CD8-positive, alpha-beta memory T cell (primary cell): Measurements from ENCODE around the gene HTR6. TPM values are rescaled to one million over a fixed set of nuclear protein-coding genes. Genes with fewer than 3 reads are reported as not detected.
"Not testable (repeated sequence)": the region's sequence is repeated elsewhere in the genome, so short reads cannot be mapped to it uniquely, and the experiment has no call there.

Experiments used
- CTCF ChIA-PET: fragments of 350-600 bp; sonication (Branson Sonifier 250); formaldehyde crosslinking; loops from one replicate; lab custom pipeline; 2021; ENCODE audit warnings: antibody characterized with exemption; lab: Charles Lee
- POLR2A ChIA-PET: fragments of 350-600 bp; sonication (Branson Sonifier 250); formaldehyde crosslinking; loops from one replicate; lab custom pipeline; 2021; ENCODE audit warnings: antibody characterized with exemption; lab: Charles Lee
- DNase-seq, 5 donors: peaks; one replicate each; pipeline versions ENCODE4 v3.0.0 to v3.0.0-alpha.2; 2020 to 2022; ENCODE audit warnings: mixed read lengths in 1 of 5
- H3K27ac ChIP-seq: one replicate; pipeline ENCODE4 v1.7.0; 2013; ENCODE audit warnings: low read depth, mild to moderate bottlenecking, low read length, moderate library complexity
- H3K27me3 ChIP-seq: 2 replicates; pipeline ENCODE4 v1.7.0; 2013; ENCODE audit warnings: low read length, mild to moderate bottlenecking; ENCODE audit not compliant: insufficient read depth, poor library complexity, severe bottlenecking
- H3K36me3 ChIP-seq: 2 replicates; pipeline ENCODE4 v1.7.0; 2013; ENCODE audit warnings: mild to moderate bottlenecking, low read length, moderate library complexity; ENCODE audit not compliant: insufficient read depth
- H3K4me1 ChIP-seq: 2 replicates; pipeline ENCODE4 v1.7.0; 2013; ENCODE audit warnings: mild to moderate bottlenecking, low read length, moderate library complexity; ENCODE audit not compliant: insufficient read depth
- H3K4me3 ChIP-seq: 2 replicates; pipeline ENCODE4 v1.7.0; 2013; ENCODE audit warnings: mild to moderate bottlenecking, low read length
- H3K9me3 ChIP-seq: 2 replicates; pipeline ENCODE4 v1.7.0; 2013; ENCODE audit warnings: mild to moderate bottlenecking, low read length
- H3K27ac Mint-ChIP-seq, 8 donors: one replicate each; pipeline ENCODE4 v1.8.0; 2020 to 2021; ENCODE audit warnings: mixed read lengths in 8 of 8, mild to moderate bottlenecking in 6 of 8, inconsistent platforms in 3 of 8, moderate library complexity in 3 of 8
- H3K27me3 Mint-ChIP-seq, 2 donors: one replicate each; pipeline ENCODE4 v1.8.0; 2020 to 2021; ENCODE audit warnings: mixed read lengths in 2 of 2, mild to moderate bottlenecking in 1 of 2, moderate library complexity in 1 of 2
- H3K36me3 Mint-ChIP-seq, 3 donors: one replicate each; pipeline ENCODE4 v1.8.0; 2020 to 2021; ENCODE audit warnings: mixed read lengths in 3 of 3, inconsistent platforms in 1 of 3, mild to moderate bottlenecking in 1 of 3
- H3K4me1 Mint-ChIP-seq, 3 donors: one replicate each; pipeline ENCODE4 v1.8.0; 2020 to 2021; ENCODE audit warnings: mixed read lengths in 3 of 3, inconsistent platforms in 1 of 3, mild to moderate bottlenecking in 1 of 3
- H3K4me3 Mint-ChIP-seq, 7 donors: one replicate each; pipeline ENCODE4 v1.8.0; 2020 to 2021; ENCODE audit warnings: mixed read lengths in 7 of 7, mild to moderate bottlenecking in 6 of 7, moderate library complexity in 4 of 7, inconsistent platforms in 2 of 7
- H3K9me3 Mint-ChIP-seq, 5 donors: one replicate each; pipeline ENCODE4 v1.8.0; 2020 to 2022; ENCODE audit warnings: mixed read lengths in 5 of 5, mild to moderate bottlenecking in 3 of 5, moderate library complexity in 2 of 5, inconsistent platforms in 1 of 5
- polyA plus RNA-seq: library from polyadenylated mRNA; unstranded; fragments of 300-500 nt; fragmentation: Illumina TruSeq; gene quantifications from one replicate; pipeline ENCODE4 v1.2.3, GENCODE V29; 2021
- total RNA-seq, 2 experiments: library from RNA; stranded (reverse); gene quantifications; one replicate each; pipeline ENCODE4 v1.2.3, GENCODE V29; 2021

The HTR6 gene
- total and polyA plus RNA-seq, 3 experiments from 2014 or later: not detected

DNA sequence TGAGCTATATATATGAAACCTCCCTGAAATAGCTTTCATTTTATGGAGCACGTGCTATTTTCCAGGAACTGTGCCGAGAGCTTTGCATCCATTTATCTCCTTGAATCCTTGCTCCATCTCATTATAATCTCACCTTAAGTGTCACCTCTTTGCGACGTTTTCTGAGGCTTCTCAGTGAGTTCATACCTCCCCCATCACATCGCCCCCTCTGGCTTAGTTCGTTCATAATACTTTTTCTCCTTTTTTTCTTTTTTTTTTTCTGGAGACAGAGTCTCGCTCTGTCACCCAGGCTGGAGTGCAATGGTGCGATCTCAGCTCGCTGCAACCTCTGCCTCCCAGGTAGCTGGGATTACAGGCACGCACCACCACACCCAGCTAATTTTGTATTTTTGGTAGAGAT is 25.4 kb upstream of the HTR6 start:
- H3K27ac Mint-ChIP-seq, H3K4me1 ChIP-seq, H3K36me3 ChIP-seq, H3K9me3 ChIP-seq, H3K4me3 ChIP-seq, H3K27ac ChIP-seq, H3K9me3 Mint-ChIP-seq, POLR2A ChIA-PET, H3K27me3 ChIP-seq, DNase-seq, H3K36me3 Mint-ChIP-seq: not testable (repeated sequence)
- H3K4me3 Mint-ChIP-seq: peak overlapping the region in 1 of 7 donors; percentile 12
- CTCF ChIA-PET: interaction anchor here (1.0 to 1.8 kb wide), 3 partner anchors 9 to 15 kb away, joined by 3 to 4 read pairs (median 4); no protein-coding TSS in a partner anchor
- H3K4me1 Mint-ChIP-seq: peaks cover 6 to 10% (median 6%) of the 10 kb centered on the region in 3 donors
- peaks cover 7 to 27% of the 10 kb centered on the region in 2 donors for H3K27me3 Mint-ChIP-seq

DNA sequence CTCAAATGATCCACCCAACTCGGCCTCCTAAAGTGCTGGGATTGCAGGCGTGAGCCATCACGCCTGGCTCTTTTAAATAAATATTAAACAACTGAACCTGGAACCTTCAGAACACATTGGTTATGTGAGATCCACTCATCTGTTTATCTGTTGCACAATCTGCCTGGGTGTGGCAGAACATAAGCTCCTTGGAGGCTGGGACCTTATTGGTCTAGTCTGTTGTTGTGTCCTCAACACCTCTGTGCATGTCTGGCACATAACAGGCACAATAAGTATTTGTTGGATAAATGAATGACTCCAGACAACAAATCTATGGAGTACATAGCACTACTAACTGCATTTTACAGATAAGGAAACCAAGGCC is 24.7 kb upstream of the HTR6 start:
- Histone ChIP-seq H3K27me3 (peaks cover 6% of the 10 kb centered on the region), H3K27ac (no peak overlapping the region), H3K36me3 (no peaks in the 10 kb centered on the region), H3K9me3 (no peaks in the 10 kb centered on the region), H3K4me3 (no peak overlapping the region), H3K4me1 (peaks cover 7% of the 10 kb centered on the region)
- Mint-ChIP-seq H3K36me3 (peaks cover 0 to 2% (median 0%) of the 10 kb centered on the region in 3 donors), H3K27me3 (peaks cover 7 to 27% of the 10 kb centered on the region in 2 donors), H3K4me3 (no peak overlapping the region), H3K9me3 (no peaks in the 10 kb centered on the region), H3K27ac (no peak overlapping the region), H3K4me1 (peaks cover 6 to 14% (median 8%) of the 10 kb centered on the region in 3 donors)
- POLR2A ChIA-PET: no interaction called here
- CTCF ChIA-PET: interaction anchor here (0.9 to 1.8 kb wide), 2 partner anchors 9 to 22 kb away, joined by 3 to 4 read pairs; no protein-coding TSS in a partner anchor
- no peak for DNase-seq

DNA sequence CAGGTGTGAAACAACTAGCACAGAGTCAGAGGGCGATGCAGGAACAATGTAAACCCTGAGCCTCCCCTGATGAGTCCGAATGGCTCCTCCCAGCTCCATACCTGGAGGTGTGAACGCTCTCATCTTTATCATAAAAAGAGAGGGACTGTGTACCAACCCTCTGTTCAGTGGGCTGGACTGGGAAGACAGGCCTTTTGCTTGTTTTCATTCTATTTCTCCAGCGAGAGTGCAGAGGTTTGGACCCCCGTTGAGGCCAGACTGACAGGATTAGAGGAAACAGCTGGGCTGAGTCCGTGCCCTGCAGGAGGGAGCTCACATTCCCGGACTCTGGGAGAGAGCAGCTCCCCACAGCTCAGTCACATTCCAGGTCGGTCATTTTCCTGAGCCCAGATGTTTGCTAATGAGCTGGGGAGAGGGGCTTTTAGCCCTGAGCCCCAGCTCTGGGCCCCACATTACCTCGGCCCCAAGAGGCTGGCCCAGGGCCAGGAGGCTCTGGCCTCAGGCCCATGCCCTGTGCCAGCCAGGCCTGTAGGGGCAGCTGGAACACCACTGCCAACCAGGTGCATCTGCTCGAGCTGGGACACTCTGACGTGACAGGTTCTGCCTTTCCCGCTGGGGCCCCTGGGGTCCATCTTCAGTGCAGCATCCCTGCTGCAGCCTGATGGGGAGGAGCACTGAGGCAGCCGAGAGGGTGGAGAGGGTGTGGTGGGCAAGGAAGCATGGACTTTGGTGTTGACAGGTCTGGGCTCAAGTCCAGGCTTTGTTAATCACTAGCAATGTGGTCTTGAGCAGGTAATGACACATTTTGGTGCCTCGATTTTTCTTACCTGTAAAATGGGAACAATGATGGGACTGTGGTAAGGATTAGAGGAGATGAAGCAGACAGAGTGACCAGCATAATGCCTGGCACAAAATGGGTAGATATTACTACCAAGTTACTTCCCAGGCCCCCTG is 24.0 kb upstream of the HTR6 start:
- H3K9me3 Mint-ChIP-seq: no peaks in the 10 kb centered on the region
- no peak overlapping the region for H3K4me3 Mint-ChIP-seq
- H3K4me1 Mint-ChIP-seq: peaks cover 6 to 18% (median 8%) of the 10 kb centered on the region in 3 donors
- no peak for DNase-seq
- ChIA-PET POLR2A (interaction anchor here (0.6 kb wide), 1 partner anchor 137 kb away, joined by 3 read pairs; no protein-coding TSS in a partner anchor), CTCF (interaction anchor here (0.8 to 1.8 kb wide), 5 partner anchors 10 to 22 kb away, joined by 3 to 10 read pairs (median 4); no protein-coding TSS in a partner anchor)
- H3K4me1 ChIP-seq: peaks cover 12% of the 10 kb centered on the region
- peaks cover 6% of the 10 kb centered on the region for H3K27me3 ChIP-seq
- H3K36me3 Mint-ChIP-seq: peaks cover 0 to 2% (median 0%) of the 10 kb centered on the region in 3 donors
- no peak overlapping the region for H3K4me3 ChIP-seq
- peaks cover 10 to 27% of the 10 kb centered on the region in 2 donors for H3K27me3 Mint-ChIP-seq
- no peak overlapping the region for H3K27ac ChIP-seq
- H3K36me3 ChIP-seq: no peaks in the 10 kb centered on the region
- no peaks in the 10 kb centered on the region for H3K9me3 ChIP-seq
- no peak overlapping the region for H3K27ac Mint-ChIP-seq

DNA sequence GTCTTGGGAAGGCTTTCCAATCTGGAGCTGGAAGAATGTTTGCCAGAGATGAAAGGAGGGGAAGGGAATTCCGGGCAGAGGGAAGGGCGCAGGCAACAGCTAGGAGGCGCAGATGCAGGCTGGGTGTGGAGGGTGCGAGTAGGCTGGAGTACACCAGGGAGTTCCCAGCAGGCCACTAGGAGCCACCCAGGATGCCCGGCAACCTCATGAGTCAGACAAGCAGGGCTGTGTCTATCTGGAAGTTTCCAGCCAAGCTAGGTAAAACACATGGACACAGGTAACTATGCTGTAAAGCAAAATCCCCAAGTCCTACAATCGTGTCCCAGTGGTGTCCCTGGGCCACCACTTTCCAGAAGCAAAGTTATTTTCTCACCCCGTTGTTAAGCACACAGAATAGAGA is 21.6 kb upstream of the HTR6 start:
- H3K27ac ChIP-seq: no peak overlapping the region
- peaks cover 19 to 27% of the 10 kb centered on the region in 2 donors for H3K27me3 Mint-ChIP-seq
- H3K4me3 Mint-ChIP-seq: peak overlapping the region; percentile 74 to 90 (median 84)
- DNase-seq: no peak
- H3K4me1 ChIP-seq: peaks cover 27% of the 10 kb centered on the region
- peaks cover 0 to 2% (median 0%) of the 10 kb centered on the region in 3 donors for H3K36me3 Mint-ChIP-seq
- peak overlapping the region in 5 of 8 donors; percentile 53 to 83 (median 68) for H3K27ac Mint-ChIP-seq
- H3K36me3 ChIP-seq: no peaks in the 10 kb centered on the region
- peak overlapping the region; percentile 58 for H3K4me3 ChIP-seq
- CTCF ChIA-PET: interaction anchor here (0.6 to 1.1 kb wide), 3 partner anchors 20 to 207 kb away, joined by 3 read pairs; no protein-coding TSS in a partner anchor
- POLR2A ChIA-PET: interaction anchor here (0.9 kb wide), 1 partner anchor 158 kb away, joined by 3 read pairs; the partner anchor contains the start of gene CAPZB
- peaks cover 6% of the 10 kb centered on the region for H3K27me3 ChIP-seq
- H3K9me3 ChIP-seq: no peaks in the 10 kb centered on the region
- H3K4me1 Mint-ChIP-seq: peaks cover 17 to 42% (median 22%) of the 10 kb centered on the region in 3 donors
- no peaks in the 10 kb centered on the region for H3K9me3 Mint-ChIP-seq

DNA sequence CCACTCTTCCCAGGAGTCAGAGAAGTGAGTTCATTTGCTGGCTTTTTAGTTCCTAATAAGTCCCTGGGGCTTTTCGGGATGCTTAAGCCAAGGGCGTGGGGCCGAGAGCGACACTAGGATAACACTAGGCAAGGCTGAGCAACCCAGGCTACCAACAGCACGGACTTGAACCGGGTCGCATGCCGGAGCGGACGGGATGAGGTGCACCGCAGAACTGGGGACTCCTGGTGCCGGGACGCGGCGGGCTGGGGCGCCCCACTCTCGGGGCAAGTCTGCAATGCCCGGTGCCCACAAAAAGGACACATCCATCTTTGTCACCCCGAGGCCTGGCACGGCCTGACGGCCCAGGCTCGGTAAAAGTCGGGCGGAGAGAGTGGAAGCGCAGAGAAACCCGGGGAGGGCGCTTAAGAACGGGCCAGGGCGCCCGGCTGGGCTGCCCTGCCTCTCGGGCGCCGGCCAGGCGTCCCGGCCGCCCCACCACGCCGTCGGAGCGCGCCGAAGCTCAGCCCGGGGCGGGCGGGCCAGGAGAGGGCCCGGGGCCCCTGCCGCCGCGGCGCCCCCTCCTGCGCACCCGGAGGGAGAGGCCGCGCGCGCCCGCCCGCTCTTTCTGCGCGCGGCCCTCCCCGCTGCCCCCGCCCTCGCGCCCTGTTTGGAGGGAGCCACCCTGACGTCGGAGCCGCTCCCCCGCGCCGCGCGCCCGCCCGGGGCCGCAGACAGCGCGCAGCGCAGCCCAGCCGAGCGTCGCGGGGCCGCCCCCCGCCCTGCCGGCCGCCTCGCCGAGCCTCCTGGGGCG is 20.9 kb upstream of the HTR6 start, which contains the start of gene NBL1:
NBL1 (plus strand) TSS at position 710 of the 793 bp plus-strand sequence. CDS start 10,720 bp downstream, outside the sequence.
- H3K9me3 Mint-ChIP-seq: no peaks in the 10 kb centered on the region
- peak within 1 kb of the TSS in 7 of 8 donors; percentile 88 to 98 (median 94) for H3K27ac Mint-ChIP-seq
- CTCF ChIA-PET: interaction anchor here (0.9 to 1.1 kb wide), 3 partner anchors 48 to 208 kb away, joined by 3 read pairs; no protein-coding TSS in a partner anchor
- POLR2A ChIA-PET: interaction anchor here (0.9 to 2.0 kb wide), 2 partner anchors 46 to 158 kb away, joined by 3 to 22 read pairs; partner anchors contain the start of gene CAPZB
- peaks cover 27% of the 10 kb centered on the region for H3K4me1 ChIP-seq
- H3K27ac ChIP-seq: peak within 1 kb of the TSS; percentile 25
- peak; percentile 61 to 83 (median 69) for DNase-seq
- no peaks in the 10 kb centered on the region for H3K9me3 ChIP-seq
- peak within 1 kb of the TSS; percentile 61 for H3K4me3 ChIP-seq
- peaks cover 17 to 42% (median 22%) of the 10 kb centered on the region in 3 donors for H3K4me1 Mint-ChIP-seq
- peaks cover 19 to 27% of the 10 kb centered on the region in 2 donors for H3K27me3 Mint-ChIP-seq
- peaks cover 0 to 2% (median 0%) of the 10 kb centered on the region in 3 donors for H3K36me3 Mint-ChIP-seq
- no peaks in the 10 kb centered on the region for H3K36me3 ChIP-seq
- H3K4me3 Mint-ChIP-seq: peak within 1 kb of the TSS; percentile 89 to 98 (median 97)
- H3K27me3 ChIP-seq: peaks cover 6% of the 10 kb centered on the region

DNA sequence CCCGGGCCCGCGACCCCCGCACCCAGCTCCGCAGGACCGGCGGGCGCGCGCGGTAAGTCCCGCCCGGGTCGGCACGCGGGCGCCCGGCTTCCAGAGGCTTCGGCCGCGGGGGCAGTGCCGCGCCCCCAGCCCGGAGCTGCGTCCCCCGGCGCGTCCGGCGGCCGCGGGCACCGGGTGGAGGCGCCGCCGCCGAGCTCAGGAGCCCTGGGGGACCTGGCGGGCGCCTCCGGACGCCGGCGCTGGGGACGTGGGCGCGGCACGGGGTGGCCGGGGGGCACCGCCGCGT is 20.3 kb upstream of the HTR6 start:
- DNase-seq: no peak
- Mint-ChIP-seq H3K27ac (peak overlapping the region in 1 of 8 donors; percentile 90), H3K36me3 (peaks cover 0 to 2% (median 0%) of the 10 kb centered on the region in 3 donors), H3K9me3 (no peaks in the 10 kb centered on the region), H3K4me1 (peaks cover 17 to 42% (median 22%) of the 10 kb centered on the region in 3 donors), H3K4me3 (no peak overlapping the region), H3K27me3 (peaks cover 19 to 24% of the 10 kb centered on the region in 2 donors)
- Histone ChIP-seq H3K4me1 (peaks cover 27% of the 10 kb centered on the region), H3K36me3 (no peaks in the 10 kb centered on the region), H3K27ac (no peak overlapping the region), H3K9me3 (no peaks in the 10 kb centered on the region), H3K27me3 (peaks cover 6% of the 10 kb centered on the region), H3K4me3 (peak overlapping the region; percentile 61)
- ChIA-PET POLR2A (interaction anchor here (2.0 kb wide), 1 partner anchor 47 kb away, joined by 22 read pairs; a partner anchor contains a TSS), CTCF (interaction anchor here (0.9 to 1.0 kb wide), 2 partner anchors 61 to 208 kb away, joined by 3 read pairs; no protein-coding TSS in a partner anchor)
